Thymus (tissue), 11 donors: ENCODE data around the gene GSK3B. TPM values are rescaled to one million over a fixed set of nuclear protein-coding genes. Genes with fewer than 3 reads are reported as not detected.

ENCODE experiments used
- DNase-seq, 9 donors: peaks; one replicate each; pipeline ENCODE4 v3.0.0-alpha.2; 2013; ENCODE audit warnings: low spot score in 9 of 9, low read depth in 6 of 9, missing footprints in 1 of 9
- H3K27ac ChIP-seq, 2 donors: one replicate each; pipeline ENCODE4 v1.5.1; 2013; ENCODE audit warnings: control low read depth in 1 of 2, low read depth in 1 of 2, low read length in 1 of 2, mild to moderate bottlenecking in 1 of 2, moderate library complexity in 1 of 2
- H3K27me3 ChIP-seq, 2 donors: one replicate each; pipeline ENCODE4 v1.5.1; 2013; ENCODE audit warnings: low read length in 1 of 2; ENCODE audit not compliant: control insufficient read depth in 2 of 2, insufficient read depth in 1 of 2
- H3K36me3 ChIP-seq, 2 donors: one replicate each; pipeline ENCODE4 v1.5.1; 2013; ENCODE audit warnings: low read length in 1 of 2, mild to moderate bottlenecking in 1 of 2, moderate library complexity in 1 of 2; ENCODE audit not compliant: control insufficient read depth in 2 of 2, insufficient read depth in 2 of 2
- H3K4me1 ChIP-seq, 2 donors: one replicate each; pipeline ENCODE4 v1.5.1; 2013; ENCODE audit warnings: low read length in 2 of 2; ENCODE audit not compliant: control insufficient read depth in 2 of 2, insufficient read depth in 2 of 2
- H3K4me3 ChIP-seq, 2 donors: one replicate each; pipeline ENCODE4 v1.5.1; 2013; ENCODE audit warnings: low read length in 2 of 2, control low read depth in 1 of 2, mild to moderate bottlenecking in 1 of 2
- H3K9me3 ChIP-seq, 2 donors: one replicate each; pipeline ENCODE4 v1.5.1; 2013; ENCODE audit warnings: low read length in 1 of 2, mild to moderate bottlenecking in 1 of 2; ENCODE audit not compliant: control insufficient read depth in 2 of 2, insufficient read depth in 1 of 2
- WGBS: extraction: QIAGEN DNeasy Blood & Tissue Kit; methylation state at CpG from one replicate; pipeline ENCODE4 v1.1.7; 2013; 5-methylcytosine and 5-hydroxymethylcytosine counted together
- polyA plus RNA-seq: library from polyadenylated mRNA; stranded (reverse); fragments of 200-250 nt; gene quantifications from one replicate; pipeline ENCODE4 v1.2.3, GENCODE V29; 2013
- total RNA-seq: library from RNA; stranded (reverse); fragments of 120-200 nt; gene quantifications from one replicate; pipeline ENCODE4 v1.2.4, GENCODE V29; 2013
- donor health status: healthy.

The GSK3B gene
- total and polyA plus RNA-seq, 2 donors = 10.9 to 34.0 TPM

GRCh38 chr3:119778811-119779210 is 315.4 kb downstream of the GSK3B start:
- Histone ChIP-seq H3K9me3 (no peaks in the 10 kb centered on the region), H3K4me1 (no peaks in the 10 kb centered on the region), H3K27ac (no peak overlapping the region), H3K36me3 (no peaks in the 10 kb centered on the region), H3K27me3 (no peaks in the 10 kb centered on the region), H3K4me3 (no peak overlapping the region)
- no peak for DNase-seq
- 97% methylated on average over 2 of the region's 2 CpGs for WGBS

- H3K27ac ChIP-seq = no peak overlapping the region
- no peak overlapping the region for H3K4me3 ChIP-seq
- H3K36me3 ChIP-seq = no peaks in the 10 kb centered on the region
- no peaks in the 10 kb centered on the region for H3K27me3 ChIP-seq
- no peak for DNase-seq
- 99% methylated on average over 1 of the region's 1 CpG for WGBS
- no peaks in the 10 kb centered on the region for H3K9me3 ChIP-seq
- no peaks in the 10 kb centered on the region for H3K4me1 ChIP-seq
Observed at GRCh38 chr3:119778176-119778575, 316.1 kb downstream of the GSK3B start.

GRCh38 chr3:119776304-119776703 is 317.9 kb downstream of the GSK3B start:
- H3K27me3 ChIP-seq = no peaks in the 10 kb centered on the region
- no peak overlapping the region for H3K27ac ChIP-seq
- H3K36me3 ChIP-seq = no peaks in the 10 kb centered on the region
- H3K4me1 ChIP-seq = no peaks in the 10 kb centered on the region
- no peak for DNase-seq
- WGBS = 75% methylated on average over 1 of the region's 1 CpG
- no peak overlapping the region for H3K4me3 ChIP-seq
- no peaks in the 10 kb centered on the region for H3K9me3 ChIP-seq

GRCh38 chr3:119774444-119774843 is 319.8 kb downstream of the GSK3B start:
- Histone ChIP-seq H3K36me3 (no peaks in the 10 kb centered on the region), H3K4me1 (no peaks in the 10 kb centered on the region), H3K9me3 (no peaks in the 10 kb centered on the region), H3K4me3 (no peak overlapping the region), H3K27me3 (no peaks in the 10 kb centered on the region), H3K27ac (no peak overlapping the region)
- no peak for DNase-seq
- WGBS = 79% methylated on average over 2 of the region's 2 CpGs

Other genes with a start within 250 kb of the GSK3B start
- gene GPR156, start 190.8 kb upstream of the GSK3B start, total RNA-seq = 0.42 TPM
- 0.11 TPM for gene GPR156, start 190.8 kb upstream of the GSK3B start, polyA plus RNA-seq